HG02870 (cell line): ENCODE data around the gene ALG14.

Source experiments
- ATAC-seq: cut with Tn5 transposase; IDR thresholded peaks from one replicate; pipeline ENCODE4 v1.9.1; 2021; ENCODE audit warnings: mild to moderate bottlenecking, moderate library complexity; ENCODE audit not compliant: unreplicated experiment

The ALG14 gene

DNA sequence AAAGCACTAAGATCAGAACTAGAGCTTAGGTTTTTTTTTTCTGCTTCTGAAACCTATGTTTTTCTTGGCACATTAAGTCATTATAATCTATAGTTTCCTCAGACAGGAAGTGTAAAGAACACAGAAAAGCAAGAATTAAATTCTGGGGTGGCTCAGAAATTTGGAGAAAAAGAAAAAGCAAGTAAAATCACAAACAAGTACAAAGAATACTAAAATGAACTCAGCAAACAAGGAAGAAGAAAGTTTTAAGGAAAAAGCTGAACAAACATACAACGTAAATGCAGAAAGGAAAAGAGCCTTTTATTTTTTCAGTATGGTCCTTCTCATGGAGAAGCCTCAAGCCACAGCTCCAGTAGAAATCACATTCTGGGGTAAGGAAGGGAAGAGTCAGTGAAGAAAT, 137.3 kb downstream of the ALG14 start:
- no peak for ATAC-seq

DNA sequence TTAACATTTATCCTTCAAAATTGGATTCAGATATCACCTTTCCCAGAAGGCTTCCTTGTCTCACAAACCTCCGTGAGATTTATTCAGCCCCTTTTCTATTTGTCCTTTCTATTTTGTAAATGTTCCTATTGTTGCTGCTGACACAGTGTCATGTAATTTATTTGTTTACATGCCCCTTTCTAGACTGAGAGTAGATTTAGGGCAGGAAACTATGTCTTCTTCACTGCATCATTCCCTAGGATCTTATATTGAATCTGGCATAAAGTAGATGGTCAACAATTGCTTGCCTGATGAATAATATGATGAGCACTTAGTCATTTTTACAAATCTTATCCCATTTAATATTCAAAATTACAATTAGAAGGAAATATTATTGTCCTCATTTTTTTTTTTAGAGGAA, 137.7 kb downstream of the ALG14 start:
- ATAC-seq: no peak

DNA sequence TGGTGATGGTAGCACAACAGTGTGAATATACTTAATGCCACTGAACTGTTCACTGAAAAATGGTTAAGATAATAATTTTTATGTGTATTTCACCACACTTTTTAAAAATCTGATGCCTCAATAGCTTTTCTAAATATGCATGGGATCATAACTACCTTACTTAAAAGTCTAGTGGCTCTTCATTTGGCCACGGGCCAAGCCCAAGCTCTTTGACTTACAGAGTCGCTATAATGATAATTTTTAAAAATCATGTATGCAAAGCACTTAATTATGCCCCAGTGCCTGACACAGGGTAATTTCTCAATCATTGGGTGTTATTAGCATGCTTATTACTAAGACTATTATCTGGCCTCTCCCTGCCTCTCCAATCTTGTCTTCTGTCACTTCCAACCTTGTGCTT, 138.2 kb downstream of the ALG14 start:
- no peak for ATAC-seq

DNA sequence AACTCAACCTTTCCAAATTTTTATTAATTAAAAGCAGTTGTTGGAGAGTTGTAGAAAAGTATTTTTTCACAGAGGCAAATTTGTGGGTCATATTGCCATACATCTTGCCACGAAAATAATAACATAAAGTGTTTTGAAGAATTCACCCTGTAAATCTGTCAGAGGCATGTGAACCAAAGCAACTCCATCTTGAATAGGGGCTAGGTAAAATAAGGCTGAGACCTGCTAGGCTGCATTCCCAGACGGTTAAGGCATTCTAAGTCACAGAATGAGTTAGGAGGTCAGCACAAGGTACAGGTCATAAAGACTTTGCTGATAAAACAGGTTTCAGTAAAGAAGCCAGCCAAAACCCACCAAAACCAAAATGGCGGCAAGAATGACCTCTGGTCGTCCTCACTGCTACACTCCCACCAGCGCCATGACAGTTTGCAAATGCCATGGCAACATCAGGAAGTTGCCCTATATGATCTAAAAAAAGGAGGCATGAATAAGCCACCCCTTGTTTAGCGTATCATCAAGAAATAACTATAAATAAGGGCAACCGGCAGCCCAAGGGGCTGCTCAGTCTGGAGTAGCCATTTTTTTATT, 141.4 kb downstream of the ALG14 start:
- no peak for ATAC-seq

DNA sequence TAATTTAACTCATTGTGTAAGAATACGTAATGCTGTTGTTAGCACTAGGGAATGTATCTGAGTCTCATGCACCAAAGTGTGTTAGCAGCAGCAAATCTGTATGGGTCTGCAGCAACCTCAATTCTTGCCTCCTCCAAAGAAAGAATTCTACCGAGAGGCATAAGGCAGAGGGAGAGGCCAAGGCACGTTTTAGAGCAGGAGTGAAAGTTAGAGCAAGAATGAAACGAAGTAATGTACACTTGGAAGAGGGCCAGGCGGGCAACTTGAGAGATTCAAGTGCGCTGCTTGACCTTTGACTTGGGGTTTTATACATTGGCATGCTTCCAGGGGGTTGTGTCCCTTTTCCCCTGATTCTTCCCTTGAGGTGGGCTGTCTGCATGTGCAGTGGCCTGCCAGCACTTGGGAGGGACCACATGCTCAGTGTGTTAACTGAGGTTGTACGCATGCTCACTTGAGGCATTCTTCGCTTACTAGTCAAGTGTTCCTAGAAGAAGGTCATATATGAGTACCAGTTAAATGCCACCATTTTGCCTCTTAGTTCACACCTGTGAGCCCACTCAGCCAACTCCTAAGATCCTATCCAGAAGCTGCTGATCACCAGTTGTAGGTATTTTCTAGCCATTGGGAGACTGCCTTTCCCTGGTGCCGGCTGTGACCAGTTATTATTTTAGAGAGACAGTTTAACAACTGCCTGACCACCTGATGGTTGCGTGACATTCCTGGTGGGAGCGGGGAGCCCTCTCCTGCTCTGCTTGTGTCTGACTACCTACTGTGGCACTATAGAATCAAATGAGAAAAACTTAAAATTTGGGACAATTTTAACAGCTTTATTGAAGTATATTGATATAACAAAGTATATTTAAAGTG, 143.2 kb downstream of the ALG14 start:
- ATAC-seq: no peak

DNA sequence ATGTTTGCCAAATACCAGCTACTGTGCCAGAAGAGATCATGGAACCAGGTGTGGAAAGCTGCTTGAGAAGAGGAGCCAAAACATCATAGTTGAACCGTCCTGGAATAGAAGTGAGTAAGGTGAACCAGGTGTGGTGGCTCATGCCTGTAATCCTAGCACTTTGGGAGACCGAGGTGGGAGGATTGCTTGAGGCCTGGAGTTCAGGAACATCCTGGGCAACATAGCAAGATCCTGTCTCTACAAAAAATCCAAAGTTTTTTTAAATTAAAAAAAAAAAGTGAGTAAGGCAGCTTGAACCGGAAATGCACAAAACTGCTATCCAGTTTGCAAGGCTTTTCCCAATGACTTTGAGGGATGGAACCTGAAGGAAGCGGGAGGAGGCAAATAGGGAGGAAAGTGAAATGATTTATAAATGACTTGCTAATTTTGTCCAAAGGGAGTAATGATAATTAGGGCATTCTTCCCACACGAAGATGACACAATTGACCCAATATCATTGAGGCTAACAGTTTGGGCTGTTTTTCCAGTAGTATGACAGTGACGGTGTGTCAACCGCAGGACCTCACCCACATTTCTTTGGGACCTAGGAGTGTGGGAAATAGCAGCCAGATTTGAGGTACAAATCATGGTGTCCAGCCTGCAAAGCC, 144.3 kb downstream of the ALG14 start:
- ATAC-seq: no peak

DNA sequence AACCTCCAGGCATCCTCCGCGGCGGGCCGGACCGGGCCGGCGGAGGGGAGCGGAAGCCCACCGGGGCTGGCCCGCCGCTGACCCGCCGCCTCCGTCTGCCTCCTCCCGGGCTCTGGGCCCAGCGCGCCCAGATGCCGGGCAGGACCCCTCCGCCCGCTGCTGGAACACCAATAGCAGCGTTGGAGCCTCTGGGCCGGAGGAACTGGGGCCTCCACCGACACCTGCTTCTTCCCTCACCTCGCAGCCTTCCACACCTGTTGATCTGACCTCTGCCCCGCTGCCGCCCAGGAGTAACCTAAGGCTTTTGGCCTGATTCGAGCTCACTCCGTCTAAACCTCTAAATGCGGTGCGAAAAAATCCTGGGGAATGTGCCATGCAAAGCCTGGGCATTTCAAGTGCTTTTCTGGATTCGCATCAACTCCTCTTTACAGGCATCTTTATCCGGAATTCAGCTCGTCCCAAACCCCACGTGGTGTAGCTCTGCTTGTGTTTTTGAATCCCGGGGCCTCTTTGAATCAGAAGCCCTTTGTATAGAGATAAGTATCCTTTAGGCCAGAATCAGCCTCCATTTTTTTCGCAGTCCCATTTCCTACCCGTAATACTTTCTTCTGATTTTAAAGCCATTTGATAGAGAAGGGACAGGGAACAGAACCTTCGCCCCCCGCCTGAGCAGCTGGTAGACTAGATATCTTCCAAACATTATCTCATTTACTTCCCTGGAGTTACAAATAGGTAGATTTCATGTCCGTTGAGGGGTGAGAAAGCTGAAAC, 145.2 kb downstream of the ALG14 start:
- peak; percentile 31 for ATAC-seq

DNA sequence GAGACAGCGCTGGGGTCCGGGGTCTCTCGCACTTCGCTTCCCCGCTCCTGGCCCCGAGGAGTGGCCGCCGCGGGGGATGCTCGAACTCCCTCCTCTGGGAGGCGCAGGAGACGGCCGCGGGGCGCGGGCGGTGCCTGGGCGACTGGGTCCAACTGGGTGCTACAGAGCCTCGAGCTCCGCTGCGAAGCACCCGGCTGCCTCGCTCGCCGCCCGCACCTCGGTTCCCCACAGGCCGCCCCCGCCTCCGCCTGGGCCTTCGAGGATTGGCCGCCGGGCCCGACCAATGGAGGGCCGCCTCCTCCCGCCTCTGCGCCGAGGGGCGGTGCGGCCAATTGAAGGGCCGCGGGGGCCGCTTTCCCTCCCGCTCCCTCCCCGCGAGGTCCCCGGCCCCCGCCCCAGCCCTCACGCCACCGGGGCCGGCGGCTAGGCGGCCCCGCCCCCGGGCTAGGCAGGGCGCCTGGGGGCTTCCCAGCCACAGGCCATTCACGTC, 145.8 kb downstream of the ALG14 start, which contains the start of gene CNN3:
TSS of gene CNN3 (minus strand) at position 196 of the 490 bp plus-strand sequence. CDS start 216 bp downstream, outside the sequence.
- ATAC-seq: peak; percentile 65

DNA sequence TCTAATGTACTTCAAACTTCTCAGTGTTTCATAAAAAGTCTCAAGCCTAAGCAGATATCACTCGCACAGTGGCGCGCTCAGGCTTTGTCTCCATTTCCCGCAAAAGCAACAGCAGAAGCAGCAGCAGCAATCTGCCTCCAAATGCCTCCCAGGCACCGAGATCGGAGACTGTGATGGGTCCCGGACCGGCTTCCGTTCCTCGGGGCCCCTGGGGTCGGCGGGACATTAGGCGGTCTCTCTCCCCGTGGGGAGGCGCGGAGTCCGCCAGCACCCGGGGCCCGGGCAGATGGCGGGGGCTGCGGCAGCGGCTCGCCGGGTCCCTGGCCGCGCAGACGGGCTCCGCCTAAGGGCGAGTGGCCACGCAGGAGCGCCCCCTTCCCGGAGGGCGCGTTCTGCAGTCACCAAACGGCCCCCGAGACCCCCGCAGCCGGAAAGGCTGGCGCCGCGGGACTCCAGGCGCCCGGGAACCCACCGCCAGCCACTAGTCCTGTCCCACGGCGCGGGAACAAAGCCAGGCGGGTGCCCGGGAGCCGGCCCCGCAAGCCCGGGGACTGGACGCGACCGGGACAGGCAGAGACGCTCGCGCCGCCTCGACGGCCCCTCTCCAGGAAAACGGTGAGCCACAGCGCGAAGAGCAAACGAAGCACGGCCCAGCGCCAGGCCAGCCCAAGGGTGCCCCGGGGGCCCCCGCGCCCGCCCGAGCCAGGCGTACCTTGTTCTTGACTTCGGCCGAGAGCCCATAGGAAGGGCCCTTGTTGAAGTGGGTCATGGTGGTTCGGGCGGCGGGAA, 146.4 kb downstream of the ALG14 start:
- ATAC-seq: peak; percentile 20

DNA sequence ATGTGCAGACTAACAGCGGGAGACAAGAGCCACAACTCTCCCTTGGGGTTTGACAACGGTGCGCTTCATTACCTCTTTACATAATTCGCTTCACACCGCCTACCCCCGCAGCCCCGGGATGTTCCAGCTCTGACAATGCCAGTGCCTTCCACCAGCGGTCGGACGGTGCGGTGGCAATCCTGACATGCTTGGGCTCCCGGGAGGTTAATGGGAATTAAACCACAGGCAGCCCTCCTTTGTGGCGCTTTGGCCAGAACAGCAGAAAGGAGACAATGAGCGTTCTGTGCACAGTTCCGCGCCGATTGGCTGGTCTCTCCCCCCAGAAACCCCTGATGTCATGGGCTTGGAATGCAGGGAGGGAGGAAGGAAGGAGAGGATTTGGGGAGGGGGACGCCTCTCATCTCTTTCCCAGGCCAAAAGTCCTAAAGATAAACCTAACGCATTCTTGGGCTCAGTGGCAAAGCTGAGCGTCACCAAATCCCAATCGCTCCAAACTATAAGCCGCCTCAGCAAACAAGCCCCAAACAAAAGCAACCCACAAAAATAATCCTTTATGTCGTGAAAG, 147.1 kb downstream of the ALG14 start:
- no peak for ATAC-seq

DNA sequence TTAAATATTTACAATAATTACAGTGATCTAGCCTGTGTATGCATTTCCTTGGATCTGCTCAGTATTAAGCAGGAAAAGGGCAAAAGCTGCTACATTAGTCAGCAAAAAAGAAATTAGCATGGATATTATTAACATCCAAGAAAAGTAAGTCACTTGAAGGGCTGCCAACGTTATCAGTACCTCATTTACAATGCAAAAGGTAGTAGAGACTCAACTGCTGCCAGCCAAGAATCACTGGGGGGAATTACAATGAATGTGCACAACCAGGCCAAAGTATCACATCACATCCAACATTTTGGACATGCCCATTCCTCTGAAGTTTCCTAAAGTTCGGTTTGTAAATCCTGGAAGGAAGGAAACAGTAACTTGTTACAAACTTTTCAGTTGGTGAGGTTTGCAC, 147.7 kb downstream of the ALG14 start:
- ATAC-seq: no peak
